ENCODE results near the gene ATAD3B.
"Not testable (repeated sequence)": the region's sequence is repeated elsewhere in the genome, so short reads cannot be mapped to it uniquely, and the experiment has no call there.

ATAD3B gene

DNA sequence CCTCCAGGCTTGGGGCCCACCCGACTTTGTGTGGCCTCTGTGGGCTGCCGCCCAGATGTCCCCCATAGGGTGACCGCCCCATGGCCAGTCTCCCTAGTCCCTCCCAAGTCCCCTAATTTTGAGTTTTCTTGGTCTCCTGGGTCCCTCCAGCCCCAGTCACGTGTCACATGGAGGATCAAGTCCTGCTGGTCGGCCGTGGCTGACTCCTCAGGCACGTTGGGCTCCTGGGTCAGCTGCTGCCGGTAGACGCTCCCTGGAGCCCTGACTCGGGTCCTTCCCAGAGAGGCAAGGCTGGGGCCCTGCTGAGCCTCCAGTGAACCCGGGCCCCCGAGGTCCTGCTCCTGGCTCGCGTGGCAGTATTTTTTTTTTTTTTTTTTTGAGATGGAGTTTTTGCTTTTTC lies 11.9 kb upstream of the ATAD3B start:
- H3F3A ChIP-seq (ENCODE audit: insufficient read depth); H2AFZ ChIP-seq (ENCODE audit: low read depth, low read length, severe bottlenecking); H3K27ac ChIP-seq (ENCODE audit: low read depth, low read length); H4K20me1 ChIP-seq (ENCODE audit: low read depth, low read length); H3K9ac ChIP-seq (ENCODE audit: low read length); H3K9me3 ChIP-seq (ENCODE audit: insufficient read depth, low read length); H3K36me3 ChIP-seq (ENCODE audit: low read length); H3K4me3 ChIP-seq (ENCODE audit: insufficient read depth, low read length, poor library complexity, severe bottlenecking); H3K79me2 ChIP-seq (ENCODE audit: insufficient read depth, low read length); H3K4me2 ChIP-seq (ENCODE audit: low read depth, low read length, poor library complexity, severe bottlenecking); H3K9me2 ChIP-seq (replicated peaks; ENCODE audit: insufficient read depth, low read length); H3K27me3 ChIP-seq (ENCODE audit: low read length): not testable (repeated sequence)

GRCh38 chr1:1460540-1461130 lies 10.9 kb upstream of the ATAD3B start:
- H2AFZ ChIP-seq (ENCODE audit: low read depth, low read length, severe bottlenecking): no peak overlapping the region
- no peak overlapping the region for H3K27ac ChIP-seq (ENCODE audit: low read depth, low read length)
- TF ChIP-seq CTCF (IDR thresholded peaks at IDR 0.05; ENCODE audit: insufficient read depth, low read length, poor library complexity, severe bottlenecking): no peak
- TF ChIP-seq EZH2phosphoT487 (conservative IDR thresholded peaks at IDR 0.05; ENCODE audit: low read length): no peak
- H3K36me3 ChIP-seq (ENCODE audit: low read length): no peaks in the 10 kb centered on the region
- H3K27me3 ChIP-seq (ENCODE audit: low read length): no peaks in the 10 kb centered on the region
- no peaks in the 10 kb centered on the region for H3K9me3 ChIP-seq (ENCODE audit: insufficient read depth, low read length)
- H3K4me2 ChIP-seq (ENCODE audit: low read depth, low read length, poor library complexity, severe bottlenecking): no peak overlapping the region
- H4K20me1 ChIP-seq (ENCODE audit: low read depth, low read length): no peaks in the 10 kb centered on the region
- no peak overlapping the region for H3K9ac ChIP-seq (ENCODE audit: low read length)
- H3K9me2 ChIP-seq (replicated peaks; ENCODE audit: insufficient read depth, low read length): no peaks in the 10 kb centered on the region
- no peaks in the 10 kb centered on the region for H3K79me2 ChIP-seq (ENCODE audit: insufficient read depth, low read length)
- no peaks in the 10 kb centered on the region for H3F3A ChIP-seq (ENCODE audit: insufficient read depth)
- no peak overlapping the region for H3K4me3 ChIP-seq (ENCODE audit: insufficient read depth, low read length, poor library complexity, severe bottlenecking)

DNA sequence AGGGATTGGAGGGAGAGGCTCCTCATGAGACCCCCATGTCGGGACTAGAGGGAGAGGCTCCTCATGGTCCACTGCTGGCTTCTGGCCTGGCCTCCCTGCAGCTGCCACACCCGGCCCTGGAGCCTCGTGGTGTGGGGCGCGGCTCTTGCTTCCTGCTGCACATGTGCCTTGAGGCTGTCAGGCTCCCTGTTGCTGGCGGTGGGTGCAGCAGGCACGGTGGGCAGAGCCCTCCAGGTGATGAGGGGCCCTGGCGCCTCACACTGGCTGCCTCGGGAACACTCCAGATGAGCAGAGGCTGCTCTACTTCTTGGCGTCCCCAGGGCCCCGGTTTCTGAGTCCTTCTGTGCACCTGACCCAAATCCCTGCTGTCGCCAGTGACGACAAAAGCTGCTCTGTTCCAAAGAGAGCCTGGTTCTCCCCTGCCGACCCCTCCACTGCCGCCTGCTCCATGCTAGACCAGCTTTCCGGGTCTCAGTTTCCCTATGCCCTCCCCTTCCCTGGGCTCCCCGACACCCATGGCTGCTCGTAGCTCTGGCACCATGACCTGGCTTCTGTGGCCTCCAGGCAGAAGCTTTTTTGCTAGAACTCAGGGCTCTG lies 9.7 kb upstream of the ATAD3B start:
- H3K27ac ChIP-seq (ENCODE audit: low read depth, low read length): no peak overlapping the region
- H3K79me2 ChIP-seq (ENCODE audit: insufficient read depth, low read length): no peaks in the 10 kb centered on the region
- no peak overlapping the region for H3K4me2 ChIP-seq (ENCODE audit: low read depth, low read length, poor library complexity, severe bottlenecking)
- H3K9me3 ChIP-seq (ENCODE audit: insufficient read depth, low read length): no peaks in the 10 kb centered on the region
- H3K9me2 ChIP-seq (replicated peaks; ENCODE audit: insufficient read depth, low read length): no peaks in the 10 kb centered on the region
- H3K9ac ChIP-seq (ENCODE audit: low read length): no peak overlapping the region
- no peaks in the 10 kb centered on the region for H4K20me1 ChIP-seq (ENCODE audit: low read depth, low read length)
- no peak overlapping the region for H2AFZ ChIP-seq (ENCODE audit: low read depth, low read length, severe bottlenecking)
- H3F3A ChIP-seq (ENCODE audit: insufficient read depth): no peaks in the 10 kb centered on the region
- H3K36me3 ChIP-seq (ENCODE audit: low read length): no peaks in the 10 kb centered on the region
- no peaks in the 10 kb centered on the region for H3K27me3 ChIP-seq (ENCODE audit: low read length)
- TF ChIP-seq EZH2phosphoT487 (conservative IDR thresholded peaks at IDR 0.05; ENCODE audit: low read length): no peak
- TF ChIP-seq CTCF (IDR thresholded peaks at IDR 0.05; ENCODE audit: insufficient read depth, low read length, poor library complexity, severe bottlenecking): no peak
- no peak overlapping the region for H3K4me3 ChIP-seq (ENCODE audit: insufficient read depth, low read length, poor library complexity, severe bottlenecking)

GRCh38 chr1:1462318-1462966 lies 9.1 kb upstream of the ATAD3B start:
- H3K9ac ChIP-seq (ENCODE audit: low read length): no peak overlapping the region
- TF ChIP-seq EZH2phosphoT487 (conservative IDR thresholded peaks at IDR 0.05; ENCODE audit: low read length) (no peak), CTCF (IDR thresholded peaks at IDR 0.05; ENCODE audit: insufficient read depth, low read length, poor library complexity, severe bottlenecking) (no peak)
- no peaks in the 10 kb centered on the region for H3K9me3 ChIP-seq (ENCODE audit: insufficient read depth, low read length)
- no peaks in the 10 kb centered on the region for H4K20me1 ChIP-seq (ENCODE audit: low read depth, low read length)
- H3K4me2 ChIP-seq (ENCODE audit: low read depth, low read length, poor library complexity, severe bottlenecking): no peak overlapping the region
- H2AFZ ChIP-seq (ENCODE audit: low read depth, low read length, severe bottlenecking): no peak overlapping the region
- H3K79me2 ChIP-seq (ENCODE audit: insufficient read depth, low read length): no peaks in the 10 kb centered on the region
- H3K4me3 ChIP-seq (ENCODE audit: insufficient read depth, low read length, poor library complexity, severe bottlenecking): no peak overlapping the region
- no peaks in the 10 kb centered on the region for H3K27me3 ChIP-seq (ENCODE audit: low read length)
- H3K27ac ChIP-seq (ENCODE audit: low read depth, low read length): no peak overlapping the region
- H3K9me2 ChIP-seq (replicated peaks; ENCODE audit: insufficient read depth, low read length): no peaks in the 10 kb centered on the region
- H3F3A ChIP-seq (ENCODE audit: insufficient read depth): no peaks in the 10 kb centered on the region
- H3K36me3 ChIP-seq (ENCODE audit: low read length): no peaks in the 10 kb centered on the region
